HG02870 (cell line): ENCODE measurements around the gene FASN.

Source experiments
- ATAC-seq: cut with Tn5 transposase; IDR thresholded peaks from one replicate; pipeline ENCODE4 v1.9.1; 2021; ENCODE audit warnings: mild to moderate bottlenecking, moderate library complexity; ENCODE audit not compliant: unreplicated experiment

The FASN gene

GRCh38 chr17:82089723-82090548 lies 8.1 kb downstream of the FASN start:
- no peak for ATAC-seq

- no peak for ATAC-seq
Observed at GRCh38 chr17:82088838-82089722, 9.0 kb downstream of the FASN start.

DNA sequence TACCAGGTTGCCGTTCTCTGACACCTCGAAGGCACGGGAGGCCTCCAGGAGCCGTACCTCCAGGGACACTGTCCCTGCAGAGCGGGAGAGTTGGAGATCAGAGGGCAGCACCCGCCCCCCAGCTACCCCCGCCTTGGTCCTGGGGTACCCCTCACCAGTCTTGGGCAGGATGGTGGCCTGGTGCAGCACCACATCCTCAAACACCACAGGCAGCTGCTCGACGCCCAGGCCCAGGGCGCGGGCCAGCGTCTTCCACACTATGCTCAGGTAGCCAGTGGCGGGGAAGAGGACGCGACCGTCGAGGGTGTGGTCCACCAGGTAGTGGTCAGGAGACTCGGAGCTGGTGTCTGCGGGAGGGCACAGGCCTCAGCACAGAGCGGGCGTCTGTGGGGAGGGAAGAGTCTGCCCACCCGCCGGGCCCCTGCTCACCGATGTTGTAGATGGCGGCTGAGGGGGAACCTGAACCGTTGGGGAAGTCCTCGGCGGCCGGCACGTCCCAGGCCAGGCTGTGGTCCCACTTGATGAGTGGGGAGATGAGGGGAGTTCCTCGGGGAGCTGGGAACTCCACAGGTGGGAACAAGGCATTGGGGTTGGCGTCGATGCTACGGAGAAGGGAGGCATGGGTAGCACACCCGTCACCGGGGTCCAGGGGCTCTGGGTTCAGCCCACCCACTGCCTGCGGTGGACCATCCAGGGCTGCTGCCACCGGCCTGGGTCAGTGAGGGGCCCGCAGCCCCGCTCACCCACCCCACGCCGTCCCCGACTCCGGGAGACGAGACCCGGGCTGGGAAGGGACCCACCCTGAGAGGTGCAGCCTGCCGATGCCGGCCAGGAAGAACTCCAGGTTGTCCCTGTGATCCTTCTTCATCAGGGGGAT lies 9.8 kb downstream of the FASN start:
- no peak for ATAC-seq

DNA sequence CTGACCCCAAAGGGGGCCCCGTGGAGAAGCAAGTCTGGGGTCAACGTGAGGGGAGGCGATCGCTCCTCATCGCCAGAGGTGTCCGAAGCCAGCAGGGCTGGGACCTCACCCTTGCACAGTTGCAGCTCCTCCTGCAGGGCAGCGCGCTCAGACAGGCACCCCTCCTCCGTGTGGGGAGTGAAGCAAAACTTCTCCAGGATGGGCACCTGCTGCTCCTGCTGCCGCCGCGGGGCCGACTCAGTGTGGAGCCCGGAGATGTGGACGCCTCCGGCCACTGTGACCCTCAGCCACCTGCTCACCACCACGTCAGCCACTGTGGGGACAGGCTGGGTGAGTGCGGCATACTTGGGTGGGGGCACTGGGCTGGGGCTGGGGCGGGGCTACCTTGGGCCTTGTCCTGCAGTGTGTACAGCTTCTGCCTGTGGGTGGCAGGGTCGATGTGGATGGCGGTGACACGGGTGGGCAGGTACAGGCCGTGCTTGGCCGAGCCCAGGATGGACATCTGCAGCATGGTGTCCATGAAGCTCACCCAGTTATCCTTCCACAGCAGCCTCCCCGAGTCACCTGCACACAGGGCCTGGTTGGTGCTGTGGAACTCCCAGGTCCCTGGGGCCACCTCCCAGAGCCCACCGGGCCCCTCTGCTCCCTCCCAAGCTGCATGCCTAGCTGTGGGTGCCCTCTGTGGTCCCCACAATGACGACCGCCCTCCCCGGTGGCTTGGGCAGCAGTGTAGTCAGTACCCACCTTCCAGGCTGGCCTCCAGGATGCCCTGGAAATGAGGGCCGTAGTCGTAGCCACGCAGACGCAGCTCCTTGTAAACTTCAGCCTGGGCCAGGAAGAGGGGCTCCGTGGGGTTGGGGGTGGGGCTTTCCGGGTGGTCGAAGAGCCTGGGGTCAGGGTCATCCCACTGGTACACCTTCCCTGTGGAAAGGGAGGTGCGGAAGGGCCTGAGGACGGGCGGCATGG lies 10.8 kb downstream of the FASN start:
- ATAC-seq, result no peak

DNA sequence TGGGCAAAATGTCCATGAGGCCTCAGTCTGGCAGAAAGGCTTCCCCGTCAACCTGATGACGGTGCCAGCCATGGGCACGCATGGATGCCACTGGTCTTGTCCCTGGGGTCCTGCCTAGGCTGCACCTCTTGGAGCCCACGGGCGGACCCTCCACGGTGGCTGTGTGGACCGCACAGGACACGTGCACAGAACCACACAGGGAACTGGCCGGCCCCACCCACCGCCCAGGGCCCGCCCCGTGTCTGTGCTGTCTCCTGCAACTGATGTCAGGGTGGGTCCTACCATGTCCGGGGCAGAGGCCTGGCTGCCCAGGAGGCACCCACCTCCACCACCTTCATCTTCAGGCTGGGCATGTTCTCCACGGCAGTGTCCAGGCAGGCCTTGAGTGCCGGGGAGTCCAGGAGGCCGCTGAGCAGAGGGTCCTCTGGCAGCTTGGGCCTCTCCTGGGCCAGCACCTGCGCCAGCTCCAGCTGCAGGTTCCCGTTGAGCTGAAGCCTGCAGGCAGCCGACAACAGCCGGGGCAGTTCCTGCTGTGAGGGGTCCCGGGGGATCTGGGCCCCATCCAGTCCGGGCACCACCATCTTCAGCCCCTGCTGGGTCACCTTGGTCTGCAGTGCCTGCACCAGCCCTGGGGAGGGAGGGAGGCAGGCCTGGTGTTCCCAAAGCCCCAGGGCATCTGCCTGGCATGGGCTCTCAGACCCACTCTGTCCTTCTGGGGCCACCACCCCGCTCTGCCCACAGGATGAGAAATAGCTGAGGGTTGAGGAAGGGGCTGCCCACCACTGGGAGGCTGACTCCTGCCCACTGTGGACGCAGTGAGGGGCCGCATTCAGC lies 11.9 kb downstream of the FASN start:
- no peak for ATAC-seq

DNA sequence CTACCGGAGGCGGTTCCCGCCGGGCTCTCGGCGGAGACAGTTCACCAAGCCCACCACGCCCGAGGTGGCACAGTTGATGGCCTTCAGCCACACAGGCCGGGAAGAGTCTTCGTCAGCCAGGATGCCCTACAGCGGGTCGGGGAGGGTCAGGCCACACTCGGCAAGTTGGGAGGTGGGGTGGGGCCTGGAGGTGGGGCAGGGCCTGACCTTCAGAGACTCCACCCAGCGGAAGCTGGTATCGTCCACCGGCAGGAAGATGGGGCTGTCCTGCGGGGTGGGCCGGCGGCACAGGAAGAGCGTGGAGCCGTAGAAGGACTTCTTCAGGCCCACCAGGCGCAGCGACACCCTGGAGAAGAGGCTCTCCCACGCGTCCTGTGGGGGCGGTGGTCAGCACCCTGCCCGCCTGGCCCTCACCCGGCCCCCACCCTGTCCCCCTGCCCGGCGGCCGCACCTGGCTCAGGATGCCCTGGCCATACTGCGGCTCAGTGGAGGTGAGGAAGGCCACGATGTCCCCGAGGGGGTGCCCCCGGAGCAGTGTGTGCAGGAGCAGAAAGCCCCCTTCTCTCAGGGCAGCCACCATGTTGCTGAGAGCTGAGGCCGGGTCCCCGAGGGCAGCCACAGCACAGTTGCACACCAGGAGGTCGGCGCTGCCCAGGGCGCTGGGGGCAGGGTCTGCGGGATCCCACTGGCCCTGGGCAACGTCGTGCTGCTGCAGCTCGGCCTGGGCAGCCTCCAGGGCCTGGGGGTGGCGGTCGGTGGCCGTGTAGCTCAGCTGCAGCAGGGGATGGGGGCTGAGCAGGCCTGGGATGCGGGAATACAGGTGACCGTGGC lies 12.8 kb downstream of the FASN start:
- ATAC-seq, result no peak

GRCh38 chr17:82084373-82085030 lies 13.5 kb downstream of the FASN start:
- ATAC-seq, result no peak

DNA sequence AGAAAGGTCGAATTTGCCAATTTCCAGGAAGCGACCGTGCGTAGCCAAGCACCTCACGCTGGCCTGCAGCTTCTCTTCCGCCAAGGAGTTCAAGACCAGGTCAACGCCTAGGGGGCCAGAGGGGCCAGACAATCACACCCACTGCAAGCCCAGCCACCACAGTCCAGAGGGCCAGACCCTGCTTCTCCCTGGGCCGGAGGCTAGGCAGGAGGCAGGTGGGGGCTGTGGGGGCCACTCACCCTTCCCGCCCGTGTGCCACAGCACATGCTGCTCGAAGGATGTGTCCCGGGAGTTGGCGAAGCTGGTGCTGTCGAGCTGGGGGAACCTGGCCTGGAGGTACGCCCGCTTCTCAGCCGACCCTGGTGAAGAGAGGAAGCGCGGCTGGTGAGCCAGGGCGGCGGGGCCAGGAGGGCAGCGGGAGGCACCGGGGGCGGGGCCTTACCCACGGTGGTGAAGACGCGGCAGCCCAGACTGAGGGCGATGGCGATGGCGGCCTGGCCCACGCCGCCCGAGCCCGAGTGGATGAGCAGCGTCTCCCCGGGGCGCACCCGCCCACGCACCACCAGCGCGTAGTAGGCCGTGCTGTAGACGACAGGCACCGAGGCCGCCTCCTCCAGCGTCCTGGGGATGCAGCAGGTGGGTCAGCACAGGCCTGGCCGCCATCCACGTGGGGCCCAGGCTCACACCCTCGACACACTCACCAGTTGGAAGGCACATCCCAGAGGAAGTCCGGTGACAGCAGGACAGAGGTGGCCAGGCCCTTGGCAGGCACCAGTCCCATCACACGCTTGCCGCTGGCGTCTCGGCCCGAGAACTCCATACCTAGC lies 14.3 kb downstream of the FASN start:
- ATAC-seq, result no peak

DNA sequence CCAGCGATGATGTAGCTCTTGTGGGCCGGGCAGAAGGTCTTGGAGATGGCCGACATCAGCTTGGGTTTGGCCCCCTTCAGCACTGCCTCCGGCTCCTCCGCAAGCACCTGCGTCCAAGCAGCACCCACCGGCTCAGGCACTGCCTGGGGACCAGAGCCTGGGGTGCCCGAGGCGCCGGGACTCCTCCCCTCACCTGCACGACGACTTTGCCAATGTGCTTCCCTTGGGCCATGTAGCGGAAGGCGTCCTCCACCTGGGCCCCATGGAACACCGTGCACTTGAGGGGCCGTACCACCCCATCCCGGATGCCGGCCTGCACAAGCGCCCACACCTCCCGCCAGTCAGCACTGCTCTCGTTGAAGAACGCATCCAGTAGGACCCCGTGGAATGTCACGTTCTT lies 15.0 kb downstream of the FASN start:
- ATAC-seq, result no peak

DNA sequence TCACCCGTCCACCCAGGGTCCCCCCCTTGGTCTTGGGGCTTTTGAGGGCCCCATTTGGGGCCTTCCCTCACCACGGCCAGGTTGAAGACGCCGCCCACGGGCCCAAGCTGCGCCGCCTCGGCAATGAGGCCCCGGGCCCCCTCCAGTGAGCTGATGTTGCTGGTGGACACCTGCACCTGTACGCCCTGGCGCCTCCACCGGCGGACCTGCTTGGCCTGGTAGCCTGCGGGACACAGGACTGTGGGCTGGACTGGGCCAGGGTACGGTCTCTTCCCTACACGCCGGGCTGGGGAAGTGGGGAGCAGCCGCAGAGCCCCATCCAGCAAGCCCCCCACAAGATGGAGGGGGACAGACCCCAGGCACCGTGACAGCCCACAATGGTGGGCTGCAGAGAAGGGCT lies 15.6 kb downstream of the FASN start:
- ATAC-seq, result no peak

- no peak for ATAC-seq
Observed at GRCh38 chr17:82081966-82082365, 16.1 kb downstream of the FASN start.

DNA sequence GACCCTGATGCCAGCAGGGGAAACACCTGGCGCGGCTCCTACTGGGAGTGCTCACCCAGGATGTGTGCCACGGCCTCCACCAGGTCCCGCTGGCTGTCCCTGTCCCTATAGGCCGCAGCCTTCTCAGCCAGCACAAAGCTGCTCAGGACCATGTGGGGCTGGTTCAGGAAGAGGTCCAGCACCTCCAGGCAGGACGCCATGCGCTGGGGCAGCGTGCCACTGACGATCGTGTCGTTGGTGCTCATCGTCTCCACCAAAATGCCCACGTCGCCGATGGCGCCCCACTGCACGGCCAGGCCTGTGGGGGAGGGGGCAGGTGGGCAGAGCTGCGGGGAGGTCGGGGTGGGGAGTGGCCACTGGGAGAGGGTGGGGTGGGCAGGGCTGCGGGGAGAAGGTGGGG lies 16.5 kb downstream of the FASN start:
- no peak for ATAC-seq

DNA sequence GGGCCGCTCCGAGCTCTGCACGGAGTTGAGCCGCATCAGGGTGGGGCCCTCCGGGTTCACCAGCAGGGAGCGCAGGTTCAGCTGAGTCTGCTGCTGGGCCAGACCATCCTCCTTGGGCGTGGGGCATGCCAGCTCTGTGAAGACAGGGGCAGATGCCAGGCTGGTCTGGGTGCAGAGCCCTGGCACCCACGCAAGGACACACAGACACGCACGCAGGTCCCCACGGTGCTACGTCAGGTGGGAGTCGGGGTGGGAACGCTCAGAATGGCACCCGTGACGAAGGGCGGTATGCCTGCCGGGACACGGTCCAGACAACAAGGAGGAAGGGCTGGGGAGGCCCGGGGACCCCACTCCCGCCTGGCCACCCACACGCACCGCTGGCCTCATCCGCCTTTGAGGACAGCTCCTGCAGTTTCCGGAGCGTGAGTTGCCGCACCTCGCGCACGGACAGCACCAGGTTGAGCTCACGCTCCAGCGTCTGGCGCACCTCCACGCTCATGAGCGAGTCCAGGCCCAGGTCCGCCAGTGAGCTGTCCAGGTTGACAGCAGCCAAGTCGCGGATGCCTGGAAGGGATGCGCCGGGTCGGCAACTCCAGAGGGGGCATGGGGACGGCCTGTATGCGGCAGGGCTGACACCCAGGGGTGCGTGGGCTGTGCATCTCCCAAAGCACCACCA lies 17.1 kb downstream of the FASN start:
- no peak for ATAC-seq

GRCh38 chr17:82080048-82080788 lies 17.8 kb downstream of the FASN start:
- ATAC-seq, result no peak

DNA sequence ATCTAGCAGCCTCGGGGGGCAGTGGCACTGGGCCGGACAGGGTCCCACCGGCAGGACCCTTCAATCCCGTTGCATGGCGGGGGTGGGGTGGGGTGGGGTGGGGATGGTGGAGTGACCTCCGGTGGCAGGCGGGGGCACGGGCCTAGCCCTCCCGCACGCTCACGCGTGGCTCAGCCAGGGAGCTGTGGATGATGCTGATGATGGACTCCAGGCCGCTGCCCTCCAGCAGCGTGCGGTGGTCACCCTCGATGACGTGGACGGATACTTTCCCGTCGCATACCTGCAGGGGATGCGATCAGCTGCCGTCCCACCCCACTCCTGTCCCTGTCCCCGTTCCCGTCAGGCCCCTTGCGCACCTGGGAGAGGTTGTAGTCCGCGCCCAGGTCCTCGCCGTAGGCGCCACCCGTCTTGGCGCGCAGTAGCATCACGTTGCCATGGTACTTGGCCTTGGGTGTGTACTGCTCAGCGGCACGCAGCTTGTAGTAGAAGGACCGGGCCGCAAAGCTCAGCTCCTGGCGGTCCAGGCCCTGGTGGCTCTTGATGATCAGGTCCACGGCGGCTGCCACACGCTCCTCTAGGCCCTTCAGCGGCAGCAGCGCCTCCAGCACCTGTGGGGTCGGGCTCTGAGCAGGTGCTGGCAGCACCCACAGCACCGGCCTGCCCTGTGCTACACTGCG lies 18.9 kb downstream of the FASN start:
- no peak for ATAC-seq
